OCI-LY3 (cell line): ENCODE data around the gene WDR13.

Experiments used
- H2AFZ ChIP-seq: fragments of 200-600, 300-600 bp; shearing (Covaris generic); 2 replicates; pipeline ENCODE4 v1.6.0; 2014; ENCODE audit warnings: antibody characterized with exemption, low read depth, low read length
- H3K27ac ChIP-seq: fragments of 200-600, 300-600 bp; sonication (generic); 2 replicates; pipeline ENCODE4 v1.5.1; 2014; ENCODE audit warnings: mild to moderate bottlenecking, low read length, moderate library complexity, mixed read lengths
- H3K27me3 ChIP-seq: fragments of 200-600, 300-600 bp; sonication (generic); 2 replicates; pipeline ENCODE4 v1.6.1; 2014; ENCODE audit warnings: low read depth, low read length, mixed read lengths
- H3K36me3 ChIP-seq: fragments of 200-600, 300-600 bp; sonication (generic); replicated peaks from 2 replicates; pipeline ENCODE3; 2014; ENCODE audit warnings: low read depth, low read length, mixed read lengths
- H3K4me1 ChIP-seq: fragments of 300-600, 200-600 bp; sonication (generic); 2 replicates; pipeline ENCODE4 v1.6.1; 2014; ENCODE audit warnings: low read length, mixed read lengths
- H3K4me2 ChIP-seq: fragments of 200-600, 300-600 bp; sonication (generic); 2 replicates; pipeline ENCODE4 v1.6.1; 2014; ENCODE audit warnings: low read length, mixed read lengths
- H3K4me3 ChIP-seq: fragments of 300-600, 200-600 bp; sonication (generic); 2 replicates; pipeline ENCODE4 v1.5.1; 2014; ENCODE audit warnings: antibody characterized with exemption, mild to moderate bottlenecking, low read length, moderate library complexity
- H3K79me2 ChIP-seq: fragments of 300-600, 200-600 bp; shearing (Covaris generic); 2 replicates; pipeline ENCODE4 v1.6.1; 2014; ENCODE audit warnings: mild to moderate bottlenecking, low read length, mixed read lengths
- H3K9ac ChIP-seq: fragments of 300-600, 200-600 bp; shearing (Covaris generic); 2 replicates; pipeline ENCODE4 v1.6.0; 2014; ENCODE audit warnings: mild to moderate bottlenecking, low read length, moderate library complexity
- H3K9me3 ChIP-seq: fragments of 200-600, 300-600 bp; shearing (Covaris generic); 2 replicates; pipeline ENCODE4 v1.6.1; 2014; ENCODE audit warnings: low read length, mixed read lengths; ENCODE audit not compliant: insufficient read depth
- H4K20me1 ChIP-seq: fragments of 200-600, 300-600 bp; sonication (generic); 2 replicates; pipeline ENCODE4 v1.6.1; 2016; ENCODE audit warnings: low read length, mixed read lengths; ENCODE audit not compliant: insufficient read depth
- EZH2phosphoT487 ChIP-seq: fragments of 200-600 bp; shearing (Covaris generic); IDR thresholded peaks from 2 replicates; pipeline ENCODE4 v1.6.1; 2018; ENCODE audit warnings: antibody characterized with exemption, mixed run types, low read depth
- TF ChIP-seq, protein P1 (sequence below): fragments of 200-600, 300-600 bp; sonication (generic); IDR thresholded peaks from 2 replicates; pipeline ENCODE4 v1.5.1; 2014; ENCODE audit warnings: antibody characterized with exemption, low read length, low read depth

Gene WDR13

DNA sequence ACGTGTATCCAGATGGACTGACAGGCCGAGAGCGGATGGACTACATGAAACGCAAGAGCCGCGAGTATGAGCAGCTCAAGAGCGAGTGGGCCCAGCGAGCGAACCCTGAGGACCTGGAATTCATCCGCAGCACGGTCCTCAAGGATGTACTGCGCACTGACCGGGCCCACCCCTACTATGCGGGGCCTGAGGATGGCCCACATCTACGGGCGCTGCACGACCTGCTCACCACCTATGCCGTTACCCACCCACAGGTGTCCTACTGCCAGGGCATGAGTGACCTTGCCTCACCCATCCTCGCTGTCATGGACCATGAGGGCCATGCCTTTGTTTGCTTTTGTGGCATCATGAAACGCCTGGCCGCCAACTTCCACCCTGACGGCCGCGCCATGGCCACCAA is 37.7 kb upstream of the WDR13 start:
- H3K9ac ChIP-seq = no peak overlapping the region
- H3K9me3 ChIP-seq = no peaks in the 10 kb centered on the region
- H3K4me1 ChIP-seq = no peaks in the 10 kb centered on the region
- no peaks in the 10 kb centered on the region for H4K20me1 ChIP-seq
- no peaks in the 10 kb centered on the region for H3K27me3 ChIP-seq
- no peak overlapping the region for H3K4me3 ChIP-seq
- TF ChIP-seq, protein P1, sequence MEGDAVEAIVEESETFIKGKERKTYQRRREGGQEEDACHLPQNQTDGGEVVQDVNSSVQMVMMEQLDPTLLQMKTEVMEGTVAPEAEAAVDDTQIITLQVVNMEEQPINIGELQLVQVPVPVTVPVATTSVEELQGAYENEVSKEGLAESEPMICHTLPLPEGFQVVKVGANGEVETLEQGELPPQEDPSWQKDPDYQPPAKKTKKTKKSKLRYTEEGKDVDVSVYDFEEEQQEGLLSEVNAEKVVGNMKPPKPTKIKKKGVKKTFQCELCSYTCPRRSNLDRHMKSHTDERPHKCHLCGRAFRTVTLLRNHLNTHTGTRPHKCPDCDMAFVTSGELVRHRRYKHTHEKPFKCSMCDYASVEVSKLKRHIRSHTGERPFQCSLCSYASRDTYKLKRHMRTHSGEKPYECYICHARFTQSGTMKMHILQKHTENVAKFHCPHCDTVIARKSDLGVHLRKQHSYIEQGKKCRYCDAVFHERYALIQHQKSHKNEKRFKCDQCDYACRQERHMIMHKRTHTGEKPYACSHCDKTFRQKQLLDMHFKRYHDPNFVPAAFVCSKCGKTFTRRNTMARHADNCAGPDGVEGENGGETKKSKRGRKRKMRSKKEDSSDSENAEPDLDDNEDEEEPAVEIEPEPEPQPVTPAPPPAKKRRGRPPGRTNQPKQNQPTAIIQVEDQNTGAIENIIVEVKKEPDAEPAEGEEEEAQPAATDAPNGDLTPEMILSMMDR = no peak
- TF ChIP-seq EZH2phosphoT487 = no peak
- no peak overlapping the region for H3K4me2 ChIP-seq
- H3K79me2 ChIP-seq = no peaks in the 10 kb centered on the region
- H2AFZ ChIP-seq = no peak overlapping the region
- H3K36me3 ChIP-seq = peaks cover 13% of the 10 kb centered on the region
- H3K27ac ChIP-seq = no peak overlapping the region

DNA sequence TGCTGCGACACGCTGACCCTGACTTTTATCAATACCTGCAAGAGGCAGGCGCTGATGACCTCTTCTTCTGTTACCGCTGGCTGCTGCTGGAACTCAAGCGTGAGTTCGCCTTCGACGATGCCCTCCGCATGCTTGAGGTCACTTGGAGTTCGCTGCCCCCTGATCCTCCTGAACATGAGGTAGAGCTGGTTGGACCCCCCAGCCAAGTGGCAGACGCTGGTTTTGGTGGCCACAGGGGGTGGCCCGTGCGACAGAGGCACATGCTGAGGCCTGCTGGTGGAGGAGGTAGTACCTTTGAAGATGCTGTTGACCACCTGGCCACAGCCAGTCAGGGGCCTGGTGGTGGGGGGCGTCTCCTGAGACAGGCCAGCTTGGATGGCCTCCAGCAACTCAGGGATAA is 37.2 kb upstream of the WDR13 start:
- Histone ChIP-seq H3K4me1 (no peaks in the 10 kb centered on the region), H3K36me3 (peaks cover 9% of the 10 kb centered on the region), H3K9ac (no peak overlapping the region), H3K27ac (no peak overlapping the region), H3K4me3 (no peak overlapping the region), H4K20me1 (no peaks in the 10 kb centered on the region), H3K4me2 (no peak overlapping the region), H3K9me3 (no peaks in the 10 kb centered on the region), H2AFZ (no peak overlapping the region), H3K27me3 (no peaks in the 10 kb centered on the region), H3K79me2 (no peaks in the 10 kb centered on the region)
- TF ChIP-seq, protein P1 = no peak
- no peak for TF ChIP-seq EZH2phosphoT487

DNA sequence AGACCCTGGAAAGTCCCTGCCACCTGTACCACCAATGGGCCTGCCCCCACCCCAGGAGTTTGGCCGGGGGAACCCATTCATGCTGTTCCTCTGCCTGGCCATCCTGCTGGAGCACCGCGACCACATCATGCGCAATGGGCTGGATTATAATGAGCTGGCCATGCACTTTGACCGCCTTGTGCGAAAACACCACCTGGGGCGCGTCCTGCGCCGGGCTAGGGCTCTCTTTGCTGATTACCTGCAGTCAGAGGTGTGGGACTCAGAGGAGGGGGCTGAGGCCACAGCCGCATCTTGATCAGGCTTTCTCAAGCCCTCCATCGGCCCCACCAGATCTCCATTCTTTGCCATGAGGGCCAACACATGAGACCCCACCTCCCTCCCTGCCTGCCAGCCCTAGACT is 36.6 kb upstream of the WDR13 start:
- H3K9ac ChIP-seq = no peak overlapping the region
- no peak overlapping the region for H3K4me3 ChIP-seq
- no peaks in the 10 kb centered on the region for H4K20me1 ChIP-seq
- H3K9me3 ChIP-seq = no peaks in the 10 kb centered on the region
- H3K36me3 ChIP-seq = peaks cover 8% of the 10 kb centered on the region
- H3K27me3 ChIP-seq = no peaks in the 10 kb centered on the region
- H3K4me1 ChIP-seq = no peaks in the 10 kb centered on the region
- H3K4me2 ChIP-seq = no peak overlapping the region
- TF ChIP-seq, protein P1 = no peak
- no peak for TF ChIP-seq EZH2phosphoT487
- H3K79me2 ChIP-seq = no peaks in the 10 kb centered on the region
- H3K27ac ChIP-seq = no peak overlapping the region
- no peak overlapping the region for H2AFZ ChIP-seq

DNA sequence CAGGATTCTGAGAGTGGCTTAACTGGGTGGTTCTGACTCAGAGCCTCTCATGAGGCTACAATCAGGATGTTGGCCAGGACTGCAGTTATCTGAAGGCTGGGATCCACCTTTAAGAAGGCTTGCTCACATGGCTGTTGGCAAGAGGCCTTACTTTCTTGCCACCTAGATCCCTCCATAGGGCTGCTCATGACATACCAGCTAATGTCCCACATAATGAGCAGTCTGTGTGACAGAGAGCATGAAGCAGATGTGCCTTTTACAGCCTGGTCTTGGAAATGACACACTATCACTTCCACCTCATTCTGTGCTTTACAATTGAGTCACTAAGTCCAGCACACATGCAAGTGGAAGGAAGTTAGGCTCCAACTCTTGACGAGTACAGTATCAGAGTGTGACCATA is 27.3 kb upstream of the WDR13 start:
- Histone ChIP-seq H4K20me1 (no peaks in the 10 kb centered on the region), H3K36me3 (peaks cover 1% of the 10 kb centered on the region), H3K79me2 (peaks cover 6% of the 10 kb centered on the region), H3K27ac (peak overlapping the region; percentile 90), H3K27me3 (no peaks in the 10 kb centered on the region), H3K4me3 (no peak overlapping the region), H3K9ac (peak overlapping the region; percentile 59; the same call in 1 of the 2 replicates), H2AFZ (no peak overlapping the region), H3K4me2 (peak overlapping the region; percentile 70), H3K9me3 (no peaks in the 10 kb centered on the region), H3K4me1 (peaks cover 24% of the 10 kb centered on the region)
- TF ChIP-seq, protein P1 = no peak
